GM12872 (cell line): ENCODE results near the gene SLK.
A peak's percentile ranks its signal among the peaks of the same experiment; 100 is the strongest.

Experiments used
- CTCF ChIP-seq: IDR thresholded peaks from 3 replicates; pipeline ENCODE4 v1.5.1; 2011; ENCODE audit warnings: low read depth, mild to moderate bottlenecking, low read length, moderate library complexity; ENCODE audit not compliant: insufficient read depth

The SLK gene

GRCh38 chr10:104043854-104044253 is 76.9 kb downstream of the SLK start:
- no peak for TF ChIP-seq CTCF

- peak; percentile 45 for TF ChIP-seq CTCF
Observed at GRCh38 chr10:104045151-104046089, 78.5 kb downstream of the SLK start.

- TF ChIP-seq CTCF, result no peak
Observed at GRCh38 chr10:104046651-104047050, 79.7 kb downstream of the SLK start.

- no peak for TF ChIP-seq CTCF
Observed at GRCh38 chr10:104049504-104050250, 82.7 kb downstream of the SLK start.

- TF ChIP-seq CTCF, result no peak
Observed at GRCh38 chr10:104052431-104052830, 85.5 kb downstream of the SLK start.

GRCh38 chr10:104053201-104053600 is 86.3 kb downstream of the SLK start:
- TF ChIP-seq CTCF, result no peak

- TF ChIP-seq CTCF, result no peak
Observed at GRCh38 chr10:104054430-104054829, 87.5 kb downstream of the SLK start.
